GM13977 (cell line): ENCODE measurements around the gene SUPV3L1.

ENCODE experiments used
- DNase-seq: peaks from one replicate; pipeline ENCODE4 v3.0.0; 2012; ENCODE audit warnings: low spot score
- CTCF ChIP-seq: IDR thresholded peaks from 2 replicates; pipeline ENCODE4 v1.5.1; 2012; ENCODE audit warnings: mild to moderate bottlenecking, control low read depth; ENCODE audit not compliant: insufficient read depth; ENCODE audit errors: extremely low read depth, missing control alignments
- in situ Hi-C: fragments of 300-500 bp; cut with MboI; formaldehyde crosslinking; loops from one replicate; pipeline ENCODE4 v1.12.0; 2022; ENCODE audit warnings: low sequenced_read_pairs, low pct_unique_long_range_greater_than_20kb, mixed read lengths, inconsistent platforms; ENCODE audit not compliant: unreplicated experiment

The SUPV3L1 gene

GRCh38 chr10:69234447-69234846, 54.4 kb downstream of the SUPV3L1 start:
- in situ Hi-C loops: loop anchor here (5.0 kb wide), 1 partner anchor 153 kb away; no protein-coding TSS in a partner anchor
- no peak for DNase-seq
- TF ChIP-seq CTCF: no peak

GRCh38 chr10:69237528-69238159, 57.6 kb downstream of the SUPV3L1 start:
- peak; percentile 94 for TF ChIP-seq CTCF
- in situ Hi-C loops: no loop called here

GRCh38 chr10:69239136-69239535, 59.1 kb downstream of the SUPV3L1 start:
- TF ChIP-seq CTCF: no peak
- in situ Hi-C loops: no loop called here
- DNase-seq: no peak

More at GRCh38 chr10:69237528-69238159, 57.6 kb downstream of the SUPV3L1 start:
- DNase-seq: peak; percentile 86

GRCh38 chr10:69239816-69240434, 59.9 kb downstream of the SUPV3L1 start:
- in situ Hi-C loops: no loop called here
- no peak for TF ChIP-seq CTCF
- DNase-seq: no peak

- TF ChIP-seq CTCF: no peak
- DNase-seq: no peak
- in situ Hi-C loops: no loop called here
Observed at GRCh38 chr10:69240455-69240854, 60.4 kb downstream of the SUPV3L1 start.

- DNase-seq: no peak
- in situ Hi-C loops: no loop called here
- TF ChIP-seq CTCF: no peak
Observed at GRCh38 chr10:69241575-69241974, 61.5 kb downstream of the SUPV3L1 start.
